Urinary bladder (tissue), 4 donors: ENCODE measurements around the gene DHPS. TPM values are rescaled to one million over a fixed set of nuclear protein-coding genes. Genes with fewer than 3 reads are reported as not detected.
"Not testable (repeated sequence)": the region's sequence is repeated elsewhere in the genome, so short reads cannot be mapped to it uniquely, and the experiment has no call there.

Source experiments
- DNase-seq: peaks from one replicate; pipeline ENCODE4 v3.0.0-alpha.2; 2015; ENCODE audit errors: extremely low spot score
- H3K27ac ChIP-seq: one replicate; pipeline ENCODE4 v1.5.1; 2013; ENCODE audit warnings: low read depth, mild to moderate bottlenecking, moderate library complexity
- H3K36me3 ChIP-seq: one replicate; pipeline ENCODE4 v1.6.1; 2013; ENCODE audit warnings: mild to moderate bottlenecking, moderate library complexity; ENCODE audit not compliant: insufficient read depth
- H3K4me1 ChIP-seq: one replicate; pipeline ENCODE4 v1.6.1; 2013; ENCODE audit warnings: mild to moderate bottlenecking, moderate library complexity; ENCODE audit not compliant: insufficient read depth
- H3K4me3 ChIP-seq: one replicate; pipeline ENCODE4 v1.5.1; 2013; ENCODE audit warnings: low read depth, low read length
- WGBS: extraction: QIAGEN DNeasy Blood & Tissue Kit; methylation state at CpG from one replicate; pipeline ENCODE4 v1.1.7; 2013; 5-methylcytosine and 5-hydroxymethylcytosine counted together
- polyA plus RNA-seq: library from polyadenylated mRNA; stranded (reverse); fragments of 200-250 nt; gene quantifications from one replicate; pipeline ENCODE4 v1.2.3, GENCODE V29; 2013
- total RNA-seq: library from RNA; depleted of rRNA; stranded (reverse); fragments of >200 nt; gene quantifications from one replicate; pipeline ENCODE4 v1.2.3, GENCODE V29; 2014
- donor health status: healthy with polysubstance abuse.
- donor health status: healthy.

Gene DHPS
- 29.9 TPM for total RNA-seq
- polyA plus RNA-seq, result 99.0 TPM

DNA sequence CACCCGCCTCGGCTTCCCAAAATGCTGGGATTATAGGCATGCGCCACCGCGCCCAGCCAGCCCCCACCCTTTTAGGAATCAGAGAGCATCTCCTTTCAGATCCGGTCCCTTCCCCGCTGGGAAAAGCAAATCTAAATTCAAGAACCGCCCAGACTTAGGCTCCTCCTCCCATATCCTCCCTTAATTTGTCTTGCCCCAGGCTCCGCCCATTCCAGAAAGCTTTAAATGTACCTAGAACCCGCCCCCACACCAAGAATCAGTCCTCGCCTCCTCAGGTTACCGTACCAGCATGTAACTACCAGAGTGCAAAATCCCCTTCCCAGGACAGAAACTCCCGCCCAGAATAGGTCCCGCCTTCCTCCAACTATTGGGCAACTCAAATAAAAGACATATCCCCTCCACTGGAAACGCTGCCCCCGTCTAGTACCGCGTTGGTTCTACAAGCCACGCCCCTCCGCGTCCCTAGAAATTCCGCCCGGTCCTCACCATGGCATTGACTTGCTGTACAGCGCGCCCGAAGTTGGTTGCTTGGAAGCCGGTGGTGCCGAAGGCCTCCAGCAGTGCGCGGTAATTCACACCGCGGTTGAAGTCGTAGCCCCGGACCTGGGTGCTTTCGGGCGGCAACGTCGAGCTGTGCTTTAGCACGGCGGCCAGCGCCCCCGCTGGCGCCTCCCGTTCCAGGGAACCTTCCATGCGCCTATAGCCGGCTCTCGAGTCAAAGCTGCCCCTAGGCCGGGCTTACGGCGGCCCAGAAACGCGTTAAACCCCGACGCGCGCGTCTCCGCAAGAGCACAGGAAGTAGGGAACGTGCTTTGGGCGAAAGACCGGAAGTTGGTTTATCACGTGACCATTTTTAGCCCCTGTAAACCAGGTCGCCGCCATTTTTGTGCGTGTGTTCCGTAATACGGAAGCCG is at the start of gene DHPS:
Gene DHPS (minus strand): TSS at position 807 of the 914 bp plus-strand sequence. CDS start 114 bp downstream, at position 693.
- Histone ChIP-seq H3K27ac (peak within 1 kb of the TSS; percentile 65), H3K4me1 (no peaks in the 10 kb centered on the region), H3K4me3 (peak within 1 kb of the TSS; percentile 80), H3K36me3 (no peaks in the 10 kb centered on the region)
- WGBS, result under 1% methylated on average over 68 of the region's 68 CpGs
- peak; percentile 92 for DNase-seq

DNA sequence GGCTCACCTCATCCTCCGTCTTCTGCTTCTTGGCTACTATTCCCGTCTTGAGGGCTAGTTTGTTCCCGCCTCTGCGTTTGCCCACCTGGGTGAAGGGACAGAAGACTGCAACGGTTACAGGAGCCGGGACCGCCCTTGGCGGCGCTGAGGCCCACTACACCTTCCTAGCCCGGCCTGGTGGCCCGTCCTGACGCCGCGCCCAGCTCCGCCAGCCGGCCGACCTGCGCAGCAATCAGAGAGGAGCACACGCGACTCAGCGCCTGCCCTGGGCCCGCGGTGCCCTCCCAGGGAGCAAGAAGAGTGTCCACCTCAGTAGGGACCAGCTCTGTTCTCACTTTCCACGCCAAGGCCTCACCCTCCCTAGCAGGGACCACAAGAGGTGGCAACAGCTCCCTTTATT is 49.7 kb upstream of the DHPS start:
- Histone ChIP-seq H3K4me3 (no peak overlapping the region), H3K36me3 (no peaks in the 10 kb centered on the region), H3K27ac (no peak overlapping the region), H3K4me1 (peaks cover 1% of the 10 kb centered on the region)
- DNase-seq, result no peak
- 91% methylated on average over 24 of the region's 24 CpGs for WGBS

DNA sequence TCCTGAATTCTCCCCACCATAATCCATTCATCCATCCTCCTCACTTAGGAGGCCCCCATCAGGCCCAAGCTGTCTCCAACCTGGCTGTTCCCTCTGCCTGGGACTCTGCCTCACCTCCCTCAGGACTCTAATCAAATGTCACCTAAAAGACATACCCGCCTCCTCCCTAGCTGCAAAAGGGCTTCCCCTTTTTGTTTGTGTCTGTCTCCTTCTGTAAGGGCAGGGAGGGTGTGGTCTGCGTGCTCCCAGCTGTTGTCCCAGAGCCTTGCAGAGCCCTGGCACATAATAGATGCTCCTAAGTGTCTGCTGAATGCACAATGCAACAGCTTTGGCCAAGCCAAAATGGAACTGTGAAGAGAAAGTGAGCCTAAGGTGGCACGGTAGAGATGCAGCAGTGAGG is 48.4 kb upstream of the DHPS start:
- Histone ChIP-seq H3K27ac (no peak overlapping the region), H3K4me1 (no peaks in the 10 kb centered on the region), H3K4me3 (no peak overlapping the region), H3K36me3 (no peaks in the 10 kb centered on the region)
- DNase-seq, result no peak
- 83% methylated on average over 3 of the region's 3 CpGs for WGBS

DNA sequence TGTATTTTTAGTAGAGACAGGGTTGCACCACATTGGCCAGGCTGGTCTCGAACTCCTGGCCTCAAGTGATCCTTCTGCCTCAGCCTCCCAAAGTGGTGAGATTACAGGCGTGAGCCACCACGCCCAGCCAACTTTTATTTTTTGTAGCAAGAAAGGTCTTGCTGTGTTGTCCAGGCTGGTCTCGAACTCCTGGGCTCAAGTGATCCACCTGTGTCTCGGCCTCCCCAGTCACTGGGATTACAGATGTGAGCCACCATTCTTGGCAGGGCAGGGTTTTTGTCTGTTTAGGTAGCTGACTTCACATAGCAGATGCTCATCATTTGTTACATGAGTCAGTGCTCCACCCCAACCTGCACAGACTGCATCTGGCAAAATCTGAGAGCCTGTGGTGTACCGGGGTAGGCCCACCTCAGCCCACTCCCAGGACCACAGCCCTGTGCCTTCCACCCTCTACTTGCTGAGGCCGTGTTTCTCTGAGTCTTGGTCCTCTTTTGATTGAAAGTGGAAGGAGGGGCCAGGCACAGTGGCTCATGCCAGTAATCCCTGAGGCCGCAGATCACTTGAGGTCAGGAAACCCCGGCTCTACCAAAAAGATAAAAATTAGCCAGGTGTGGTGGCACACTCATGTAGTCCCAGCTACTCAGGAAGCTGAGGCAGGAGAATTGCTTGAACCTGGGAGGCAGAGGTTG is 46.2 kb upstream of the DHPS start:
- H3K4me1 ChIP-seq, result peaks cover 1% of the 10 kb centered on the region
- no peak overlapping the region for H3K4me3 ChIP-seq
- H3K27ac ChIP-seq, result no peak overlapping the region
- no peaks in the 10 kb centered on the region for H3K36me3 ChIP-seq
- no peak for DNase-seq
- 94% methylated on average over 9 of the region's 9 CpGs for WGBS

DNA sequence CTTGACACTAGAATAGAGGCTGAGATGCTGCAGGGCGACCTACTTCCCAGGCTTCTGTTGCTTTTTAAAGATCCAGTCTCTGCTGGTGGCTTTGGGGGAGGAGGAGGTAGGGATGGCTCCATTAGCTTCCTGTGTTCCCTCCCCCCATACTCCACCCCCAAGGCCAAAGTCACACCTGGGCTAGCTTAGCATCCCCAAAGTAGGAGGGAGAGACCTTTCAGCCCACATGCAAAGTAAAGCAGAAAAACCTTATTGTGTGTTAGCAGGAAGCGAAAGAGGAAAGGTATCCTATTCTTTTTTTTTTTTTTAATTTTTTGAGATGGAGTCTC is 45.3 kb upstream of the DHPS start:
- WGBS, result 93% methylated on average over 2 of the region's 2 CpGs
- no peak overlapping the region for H3K4me3 ChIP-seq
- no peak for DNase-seq
- H3K4me1 ChIP-seq, result peaks cover 1% of the 10 kb centered on the region
- H3K27ac ChIP-seq, result no peak overlapping the region
- H3K36me3 ChIP-seq, result no peaks in the 10 kb centered on the region

DNA sequence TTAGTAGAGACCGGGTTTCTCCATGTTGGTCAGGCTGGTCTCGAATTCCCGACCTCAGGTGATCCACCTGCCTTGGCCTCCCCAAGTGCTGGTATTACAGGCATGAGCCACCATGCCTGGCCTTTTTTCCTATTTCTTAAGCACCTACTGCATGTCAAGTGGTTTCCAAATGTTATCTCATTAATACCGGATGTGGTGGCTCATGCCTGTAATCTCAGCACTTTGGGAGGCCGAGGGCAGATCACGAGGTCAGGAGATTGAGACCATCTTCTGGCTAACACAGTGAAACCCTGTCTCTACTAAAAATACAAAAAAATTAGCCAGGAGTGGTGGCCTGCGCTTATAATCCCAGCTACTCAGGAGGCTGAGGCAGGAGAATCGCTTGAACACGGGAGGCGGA is 43.9 kb upstream of the DHPS start:
- not testable (repeated sequence) for H3K36me3 ChIP-seq, H3K27ac ChIP-seq, H3K4me3 ChIP-seq, H3K4me1 ChIP-seq, DNase-seq
- 93% methylated on average over 10 of the region's 10 CpGs for WGBS

DNA sequence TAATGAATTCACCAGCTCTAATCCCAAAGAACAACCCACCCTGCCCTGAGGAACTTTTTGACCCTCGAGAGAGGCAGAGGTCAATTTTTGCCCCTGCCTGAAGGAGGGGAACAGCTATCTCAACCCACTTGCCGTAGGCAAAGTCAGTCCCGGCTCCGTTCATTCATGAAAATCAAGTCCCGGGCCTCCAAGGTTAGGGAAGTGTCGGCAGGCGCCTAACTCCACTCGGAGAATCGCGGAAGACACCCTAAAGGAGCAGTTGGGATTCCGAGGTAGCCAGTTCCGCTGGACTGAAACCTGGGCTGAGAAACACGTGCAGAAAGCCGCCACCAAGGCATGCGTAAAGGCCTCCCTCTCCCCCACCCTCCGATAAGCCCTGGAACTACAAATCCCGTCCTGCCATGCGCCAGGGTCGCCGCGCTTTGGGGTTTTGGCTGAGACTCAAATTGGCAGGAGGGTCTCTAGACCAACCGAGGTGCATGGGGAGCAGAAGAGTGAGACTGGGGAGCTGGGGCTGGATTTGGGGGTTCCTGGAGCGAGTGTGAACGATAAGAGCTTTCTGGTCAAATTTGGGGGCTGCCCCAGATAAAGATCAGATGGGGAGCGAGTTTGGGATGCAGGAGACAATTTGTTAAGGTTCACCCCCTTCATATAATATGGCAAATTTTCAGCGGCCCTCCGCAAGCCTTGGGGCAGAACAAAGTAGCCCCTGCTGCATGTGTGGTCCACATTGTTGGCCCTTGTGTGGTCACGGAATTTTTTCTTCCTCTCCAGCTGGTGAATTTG is 42.2 kb upstream of the DHPS start, which contains the start of gene TNPO2:
Gene TNPO2 (minus strand): TSS at position 292 of the 786 bp plus-strand sequence. CDS start 2,955 bp downstream, outside the sequence.
- DNase-seq, result no peak

DNA sequence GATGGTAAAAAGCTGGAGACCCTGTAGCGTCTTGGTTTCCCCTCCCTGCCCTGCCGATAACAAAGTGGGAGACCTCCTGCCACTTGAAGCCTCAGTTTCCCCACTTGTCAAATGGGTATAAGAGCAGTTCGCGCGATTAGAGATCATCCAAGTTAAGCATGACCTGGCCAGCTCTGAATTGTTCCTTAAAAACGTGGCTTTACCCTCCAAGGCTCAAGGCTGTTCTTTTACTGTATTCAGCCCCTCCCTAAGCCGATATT is 41.6 kb upstream of the DHPS start:
- peaks cover 1% of the 10 kb centered on the region for H3K4me1 ChIP-seq
- 2% methylated on average over 7 of the region's 7 CpGs for WGBS
- peak overlapping the region; percentile 23 for H3K4me3 ChIP-seq
- no peaks in the 10 kb centered on the region for H3K36me3 ChIP-seq
- no peak for DNase-seq
- no peak overlapping the region for H3K27ac ChIP-seq

More for the DNA sequence above, 42.2 kb upstream of the DHPS start, which contains the start of gene TNPO2:
- Histone ChIP-seq H3K36me3 (no peaks in the 10 kb centered on the region), H3K27ac (no peak within 1 kb of the TSS), H3K4me1 (peaks cover 1% of the 10 kb centered on the region), H3K4me3 (peak within 1 kb of the TSS; percentile 23)
- WGBS, result 3% methylated on average over 28 of the region's 28 CpGs

DNA sequence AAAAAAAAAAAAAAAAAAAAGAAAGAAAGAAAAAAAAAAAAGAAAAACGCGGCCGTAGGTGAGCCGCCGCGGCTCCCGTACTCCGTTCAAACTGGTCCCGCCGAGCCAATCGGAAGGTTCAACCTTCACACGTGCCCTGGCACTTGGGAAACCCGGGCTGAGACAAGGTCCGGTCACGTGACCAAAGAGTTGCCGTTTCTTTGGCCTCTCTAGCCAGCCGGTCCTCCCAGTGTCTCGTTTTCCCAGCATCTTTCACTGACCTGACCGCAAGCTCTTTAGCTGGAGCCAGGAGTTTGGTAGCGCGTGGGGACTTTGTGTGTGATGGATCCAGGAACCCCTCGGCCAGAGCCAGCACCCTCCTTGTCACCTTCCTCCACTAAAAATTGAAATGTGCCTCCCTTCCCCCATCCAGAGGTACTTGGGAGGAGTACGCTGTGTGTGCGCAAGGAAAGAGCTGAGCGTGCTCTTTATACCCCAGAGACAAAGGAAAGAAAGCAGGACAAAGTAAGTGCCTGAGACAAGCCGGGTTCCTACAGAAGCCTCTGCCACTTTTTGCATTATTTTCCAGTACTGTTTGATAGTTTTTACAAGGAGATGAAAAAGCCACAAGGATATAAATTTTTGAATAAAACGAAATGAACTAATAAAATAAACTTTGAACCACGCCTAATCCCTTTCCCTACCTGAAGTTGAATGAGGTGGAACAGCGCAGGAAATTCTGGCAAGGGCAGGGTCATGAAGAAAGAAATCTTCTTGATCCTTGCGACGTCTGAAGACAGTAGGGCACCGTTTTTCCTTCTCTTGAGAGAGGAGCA is 41.1 kb upstream of the DHPS start:
- peak overlapping the region; percentile 90 for H3K4me3 ChIP-seq
- no peaks in the 10 kb centered on the region for H3K36me3 ChIP-seq
- peaks cover 1% of the 10 kb centered on the region for H3K4me1 ChIP-seq
- DNase-seq, result peak; percentile 95
- H3K27ac ChIP-seq, result no peak overlapping the region
- 1% methylated on average over 32 of the region's 32 CpGs for WGBS

DNA sequence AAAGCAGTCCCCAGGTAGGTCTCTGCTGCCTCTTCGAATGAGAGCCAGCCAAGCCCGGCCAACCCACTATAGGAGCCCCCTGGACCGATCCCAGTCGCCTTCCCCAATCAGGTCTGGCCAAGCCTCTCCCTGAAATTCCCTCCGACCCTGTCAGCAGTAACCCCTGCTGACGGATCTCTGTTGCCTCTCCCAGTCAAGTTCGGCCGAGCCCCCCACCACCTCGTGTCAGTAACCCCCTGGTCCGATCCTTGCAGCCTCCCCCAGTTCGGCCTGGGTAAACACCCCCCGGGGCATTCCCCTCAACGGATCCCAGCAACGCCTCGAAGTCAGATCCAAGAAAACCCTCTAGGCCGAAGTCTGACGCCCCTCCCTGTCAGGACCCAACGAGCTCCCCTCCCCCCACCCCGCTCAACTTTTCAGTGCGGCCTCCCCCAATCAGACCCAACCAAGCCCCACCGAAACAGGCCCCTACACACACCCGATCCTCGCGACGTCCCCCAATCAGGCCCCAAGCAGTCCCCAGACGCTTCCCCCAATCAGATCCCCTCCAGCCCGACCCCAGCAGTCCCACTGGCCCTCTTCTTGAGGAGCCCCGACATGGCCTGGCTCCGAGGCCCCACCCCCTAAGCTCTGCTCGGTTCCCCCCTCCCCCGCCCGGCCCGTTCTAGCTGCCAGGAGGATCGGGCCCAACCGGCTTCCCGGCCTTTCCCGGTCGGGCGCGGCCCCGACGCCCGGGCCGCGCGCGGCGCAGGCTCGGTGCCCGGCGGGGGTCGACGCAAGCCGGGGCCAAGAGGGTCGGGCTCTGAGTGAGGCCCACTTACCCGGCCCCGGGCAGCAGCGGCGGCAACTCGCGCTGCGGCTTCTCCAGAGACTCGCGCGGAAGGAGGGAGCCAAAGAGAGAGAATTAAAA is 40.2 kb upstream of the DHPS start:
- WGBS, result under 1% methylated on average over 65 of the region's 65 CpGs
- peak overlapping the region; percentile 87 for H3K27ac ChIP-seq
- peak overlapping the region; percentile 90 for H3K4me3 ChIP-seq
- H3K36me3 ChIP-seq, result no peaks in the 10 kb centered on the region
- H3K4me1 ChIP-seq, result peaks cover 1% of the 10 kb centered on the region
- no peak for DNase-seq

DNA sequence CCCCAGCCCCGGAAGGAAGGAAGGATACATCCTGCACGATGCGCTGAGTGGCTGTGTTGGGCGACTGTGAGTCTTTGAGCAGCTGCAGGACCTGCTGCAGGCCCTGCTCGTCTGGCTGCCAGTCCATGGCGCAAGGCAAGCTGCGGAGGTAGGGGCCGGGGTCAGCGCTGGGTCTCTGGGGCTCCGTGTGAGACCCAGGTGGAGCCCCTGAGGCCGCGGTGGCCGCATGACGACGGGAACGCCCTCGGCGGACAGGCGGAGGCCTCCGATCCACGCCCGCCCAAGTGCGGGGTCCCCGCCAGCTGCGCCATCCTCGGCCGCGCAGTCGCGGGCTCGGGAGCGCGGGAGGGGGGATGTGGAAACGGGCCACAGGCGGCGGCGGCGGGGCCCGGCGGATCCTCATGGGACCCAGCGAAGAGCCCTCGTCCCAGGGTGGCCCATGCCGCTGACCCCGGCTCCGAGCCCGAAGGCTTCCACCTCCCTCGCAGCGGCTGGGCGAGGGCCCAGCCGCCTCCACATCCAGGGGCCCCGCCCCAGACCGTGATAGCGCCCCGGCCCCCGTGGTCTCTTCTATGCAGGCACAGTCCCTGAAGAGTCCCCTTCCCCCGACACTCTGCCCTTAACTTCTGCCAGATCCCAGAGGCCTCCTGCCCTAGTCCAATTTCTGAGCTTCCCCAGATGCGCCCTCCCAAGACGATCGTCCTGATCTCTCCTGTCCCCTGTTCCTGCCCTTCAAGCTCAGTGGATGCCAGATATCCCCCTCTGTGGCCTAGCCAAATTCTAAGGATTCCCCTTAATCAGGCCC is 39.4 kb upstream of the DHPS start:
- Histone ChIP-seq H3K36me3 (no peaks in the 10 kb centered on the region), H3K27ac (peak overlapping the region; percentile 51), H3K4me3 (peak overlapping the region; percentile 90), H3K4me1 (peaks cover 1% of the 10 kb centered on the region)
- DNase-seq, result no peak
- WGBS, result 7% methylated on average over 59 of the region's 59 CpGs

DNA sequence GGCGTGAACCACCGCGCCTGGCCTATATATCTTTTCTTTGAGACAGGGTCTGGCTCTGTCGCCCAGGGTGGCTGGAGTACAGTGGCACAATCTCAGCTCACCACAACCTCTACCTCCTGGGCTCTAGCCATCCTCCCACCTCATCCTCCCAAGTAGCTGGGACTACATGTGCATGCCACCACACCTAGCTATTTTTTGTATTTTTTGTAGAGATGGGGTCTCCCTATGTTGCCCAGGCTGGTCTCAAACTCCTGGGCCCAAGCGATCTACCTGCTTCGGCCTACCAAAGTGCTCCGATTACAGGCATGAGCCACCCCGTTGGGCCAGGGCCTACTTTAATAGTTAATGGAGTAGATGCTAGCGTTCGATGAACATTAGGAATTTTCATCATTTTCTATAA is 38.6 kb upstream of the DHPS start:
- WGBS, result 80% methylated on average over 10 of the region's 10 CpGs
- peaks cover 1% of the 10 kb centered on the region for H3K4me1 ChIP-seq
- no peak for DNase-seq

More for the DNA sequence above, 38.6 kb upstream of the DHPS start:
- Histone ChIP-seq H3K4me3 (no peak overlapping the region), H3K36me3 (no peaks in the 10 kb centered on the region), H3K27ac (no peak overlapping the region)
